ENCODE results near the gene UBE2O. TPM values are rescaled to one million over a fixed set of nuclear protein-coding genes. Genes with fewer than 3 reads are reported as not detected.

The UBE2O gene
- total RNA-seq, 1 experiment from 2014 or later: 68.9 TPM

GRCh38 chr17:76446449-76447231 lies 6.3 kb downstream of the UBE2O start:
- no peak for ATAC-seq
- ChIA-PET POLR2A (no interaction called here), CTCF (interaction anchor here (0.9 to 2.6 kb wide), 6 partner anchors 12 to 81 kb away, joined by 3 to 30 read pairs (median 5); no protein-coding TSS in a partner anchor)
- Mint-ChIP-seq H3K27me3 (ENCODE audit: low read depth) (no peaks in the 10 kb centered on the region), H3K9me3 (no peaks in the 10 kb centered on the region), H3K4me3 (peak overlapping the region; percentile 50), H3K36me3 (no peaks in the 10 kb centered on the region), H3K4me1 (peaks cover 94% of the 10 kb centered on the region), H3K27ac (peak overlapping the region; percentile 86)
- TF ChIP-seq ETV6 (CRISPR knock-in tag; IDR thresholded peaks at IDR 0.05): no peak
- no peak for TF ChIP-seq ZNF425 (CRISPR knock-in tag; conservative IDR thresholded peaks at IDR 0.05)
- TF ChIP-seq NFE2L1 (CRISPR knock-in tag; IDR thresholded peaks at IDR 0.05): peak; percentile 92
- no peak for DNase-seq (ENCODE audit: low spot score)

GRCh38 chr17:76445697-76446448 lies 7.1 kb downstream of the UBE2O start:
- POLR2A ChIA-PET: no interaction called here
- no peaks in the 10 kb centered on the region for H3K36me3 Mint-ChIP-seq
- H3K27ac Mint-ChIP-seq: peak overlapping the region; percentile 86
- ATAC-seq (no peak), DNase-seq (ENCODE audit: low spot score) (no peak)
- peak; percentile 85 for TF ChIP-seq USF1 (CRISPR knock-in tag; IDR thresholded peaks at IDR 0.05)
- no peak for TF ChIP-seq ZMAT4 (CRISPR knock-in tag; IDR thresholded peaks at IDR 0.05)
- TF ChIP-seq ARID4B (CRISPR knock-in tag; IDR thresholded peaks at IDR 0.05; ENCODE audit: borderline replicate concordance): no peak
- no peak for TF ChIP-seq ATF1 (CRISPR knock-in tag; IDR thresholded peaks at IDR 0.05)
- peak; percentile 87 for TF ChIP-seq USF2 (CRISPR knock-in tag; IDR thresholded peaks at IDR 0.05)
- no peak for TF ChIP-seq ZNF396 (CRISPR knock-in tag; IDR thresholded peaks at IDR 0.05; ENCODE audit: borderline replicate concordance)
- no peak for TF ChIP-seq IRF1 (CRISPR knock-in tag; IDR thresholded peaks at IDR 0.05)
- no peak for TF ChIP-seq JAZF1 (CRISPR knock-in tag; IDR thresholded peaks at IDR 0.05)
- no peak for TF ChIP-seq TP53 (CRISPR knock-in tag; IDR thresholded peaks at IDR 0.05)
- no peak for TF ChIP-seq ZBTB21 (CRISPR knock-in tag; IDR thresholded peaks at IDR 0.05; ENCODE audit: borderline replicate concordance)
- no peak for TF ChIP-seq TCF7 (CRISPR knock-in tag; IDR thresholded peaks at IDR 0.05; ENCODE audit: low read depth)
- no peak for TF ChIP-seq GRHL2 (CRISPR knock-in tag; IDR thresholded peaks at IDR 0.05; ENCODE audit: insufficient replicate concordance, severe bottlenecking)
- no peak for TF ChIP-seq GTF2I (CRISPR knock-in tag; conservative IDR thresholded peaks at IDR 0.05)
- no peak for TF ChIP-seq OVOL2 (CRISPR knock-in tag; IDR thresholded peaks at IDR 0.05; ENCODE audit: borderline replicate concordance)
- TF ChIP-seq ZNF532 (CRISPR knock-in tag; IDR thresholded peaks at IDR 0.05; ENCODE audit: borderline replicate concordance): no peak
- TF ChIP-seq PRRX2 (CRISPR knock-in tag; IDR thresholded peaks at IDR 0.05): no peak
- peaks cover 94% of the 10 kb centered on the region for H3K4me1 Mint-ChIP-seq
- H3K27me3 Mint-ChIP-seq (ENCODE audit: low read depth): no peaks in the 10 kb centered on the region
- H3K4me3 Mint-ChIP-seq: peak overlapping the region; percentile 50
- H3K9me3 Mint-ChIP-seq: no peaks in the 10 kb centered on the region
- CTCF ChIA-PET: interaction anchor here (0.6 to 2.6 kb wide), 12 partner anchors 13 to 80 kb away, joined by 3 to 30 read pairs (median 4); partner anchors contain the start of genes AANAT and RHBDF2
